ENCODE measurements around the gene SPATA24.
A peak's percentile ranks its signal among the peaks of the same experiment; 100 is the strongest.

SPATA24 gene

DNA sequence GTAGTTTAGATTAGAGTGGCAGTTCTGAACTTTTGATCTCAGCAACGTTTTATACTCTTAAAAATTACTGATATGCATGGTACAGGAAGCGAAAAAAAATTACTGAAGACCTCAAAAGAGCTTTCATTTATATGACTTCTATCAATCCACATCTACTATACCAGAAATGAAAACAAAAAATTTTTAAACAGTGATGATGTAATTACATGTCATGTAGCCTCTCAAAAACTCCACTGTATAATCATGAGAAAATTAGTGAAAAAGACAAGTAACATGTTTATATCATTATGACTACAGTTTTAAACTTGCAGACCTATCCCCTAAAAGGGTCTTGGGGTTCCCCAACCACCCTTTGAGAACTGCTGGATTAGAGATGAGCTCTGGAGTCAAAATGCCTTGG lies 26.1 kb upstream of the SPATA24 start:
- Histone ChIP-seq H3K27me3 (replicated peaks in 2 of 5; ENCODE audit: control insufficient read depth in 4 of 5, insufficient read depth in 5 of 5, low read length in 4 of 5) (no peaks in the 10 kb centered on the region), H3K4me1 (ENCODE audit: control extremely low read depth in 1 of 4, control insufficient read depth in 4 of 4, insufficient read depth in 4 of 4, low read length in 3 of 4) (peaks cover 0 to 10% (median 2%) of the 10 kb centered on the region in 4 experiments), H3K4me3 (ENCODE audit: control insufficient read depth in 1 of 7, extremely low read depth in 1 of 7, insufficient read depth in 4 of 7, low read depth in 2 of 7, low read length in 6 of 7) (no peak overlapping the region), H3K36me3 (ENCODE audit: control insufficient read depth in 4 of 4, insufficient read depth in 4 of 4, low read length in 3 of 4) (peaks cover 2 to 38% (median 10%) of the 10 kb centered on the region in 4 experiments), H3K9me3 (ENCODE audit: control extremely low read depth in 1 of 5, control insufficient read depth in 4 of 5, insufficient read depth in 2 of 5, low read depth in 1 of 5, low read length in 4 of 5) (no peaks in the 10 kb centered on the region), H3K27ac (ENCODE audit: insufficient read depth in 1 of 2, low read depth in 1 of 2, low read length in 2 of 2, poor library complexity in 1 of 2, severe bottlenecking in 2 of 2) (no peak overlapping the region)
- DNase-seq: no peak
- WGBS (ENCODE audit: insufficient coverage): no CpG with 5 or more reads among the region's 2 CpGs
- ChIA-PET CTCF (interaction anchor here (1.3 to 2.2 kb wide), 5 partner anchors 9 to 83 kb away, joined by 3 to 11 read pairs (median 5); partner anchors contain the start of gene STING1), POLR2A (interaction anchor here (0.9 kb wide), 1 partner anchor 9 kb away, joined by 3 read pairs; the partner anchor contains the start of gene DNAJC18)

DNA sequence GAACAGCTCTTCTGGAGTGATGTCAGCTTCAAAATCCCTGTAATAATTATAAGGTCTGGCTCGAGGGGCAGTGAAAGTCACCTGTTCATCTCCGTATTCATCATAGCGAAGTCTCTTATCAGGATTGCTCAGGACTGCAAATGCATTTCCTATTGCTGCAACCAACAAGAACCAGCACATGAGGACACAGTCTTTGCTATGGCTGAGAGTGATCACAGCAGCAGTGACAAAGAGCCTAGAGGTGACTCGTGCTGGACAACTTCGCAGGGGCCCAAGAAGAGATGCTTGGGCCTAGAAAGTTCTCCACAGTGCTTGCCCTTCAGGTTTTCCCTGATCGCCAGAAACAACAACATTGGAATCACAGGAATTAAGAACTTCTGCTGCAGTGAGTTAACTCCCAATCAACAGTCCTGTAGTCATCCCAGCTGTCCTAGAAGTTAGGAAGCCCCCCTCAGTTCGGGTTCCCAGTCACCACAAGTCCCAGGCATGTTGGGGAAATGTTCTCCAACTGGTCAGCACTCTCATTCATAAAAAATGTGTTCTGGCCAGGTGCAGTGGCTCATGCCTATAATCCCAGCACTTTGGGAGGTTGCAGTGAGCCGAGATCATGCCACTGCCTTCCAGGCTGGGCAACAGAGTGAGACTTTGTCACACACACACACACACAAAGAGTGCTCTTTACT lies 22.5 kb upstream of the SPATA24 start:
- Histone ChIP-seq H3K27ac (ENCODE audit: insufficient read depth in 1 of 2, low read depth in 1 of 2, low read length in 2 of 2, poor library complexity in 1 of 2, severe bottlenecking in 2 of 2) (no peak overlapping the region), H3K4me1 (ENCODE audit: control extremely low read depth in 1 of 4, control insufficient read depth in 4 of 4, insufficient read depth in 4 of 4, low read length in 3 of 4) (peaks cover 0 to 12% (median 4%) of the 10 kb centered on the region in 4 experiments), H3K9me3 (ENCODE audit: control extremely low read depth in 1 of 5, control insufficient read depth in 4 of 5, insufficient read depth in 2 of 5, low read depth in 1 of 5, low read length in 4 of 5) (no peaks in the 10 kb centered on the region), H3K36me3 (ENCODE audit: control insufficient read depth in 4 of 4, insufficient read depth in 4 of 4, low read length in 3 of 4) (peaks cover 2 to 36% (median 9%) of the 10 kb centered on the region in 4 experiments), H3K4me3 (ENCODE audit: control insufficient read depth in 1 of 7, extremely low read depth in 1 of 7, insufficient read depth in 4 of 7, low read depth in 2 of 7, low read length in 6 of 7) (no peak overlapping the region), H3K27me3 (replicated peaks in 2 of 5; ENCODE audit: control insufficient read depth in 4 of 5, insufficient read depth in 5 of 5, low read length in 4 of 5) (no peaks in the 10 kb centered on the region)
- WGBS (ENCODE audit: insufficient coverage): 43% methylated on average over 7 of the region's 8 CpGs
- DNase-seq: peak in 2 of 3 donors; percentile 49 to 67
- POLR2A ChIA-PET: no interaction called here
- CTCF ChIA-PET: interaction anchor here (0.5 to 17.0 kb wide), 7 partner anchors 9 to 141 kb away, joined by 3 to 359 read pairs (median 3); partner anchors contain the start of genes DNAJC18 and SMIM33

GRCh38 chr5:139425497-139425896 lies 21.6 kb upstream of the SPATA24 start:
- peaks cover 2 to 40% (median 13%) of the 10 kb centered on the region in 4 experiments for H3K36me3 ChIP-seq (ENCODE audit: control insufficient read depth in 4 of 4, insufficient read depth in 4 of 4, low read length in 3 of 4)
- no peaks in the 10 kb centered on the region for H3K9me3 ChIP-seq (ENCODE audit: control extremely low read depth in 1 of 5, control insufficient read depth in 4 of 5, insufficient read depth in 2 of 5, low read depth in 1 of 5, low read length in 4 of 5)
- H3K4me1 ChIP-seq (ENCODE audit: control extremely low read depth in 1 of 4, control insufficient read depth in 4 of 4, insufficient read depth in 4 of 4, low read length in 3 of 4): peaks cover 0 to 12% (median 4%) of the 10 kb centered on the region in 4 experiments
- no peak overlapping the region for H3K27ac ChIP-seq (ENCODE audit: insufficient read depth in 1 of 2, low read depth in 1 of 2, low read length in 2 of 2, poor library complexity in 1 of 2, severe bottlenecking in 2 of 2)
- H3K27me3 ChIP-seq (replicated peaks in 2 of 5; ENCODE audit: control insufficient read depth in 4 of 5, insufficient read depth in 5 of 5, low read length in 4 of 5): no peaks in the 10 kb centered on the region
- ChIA-PET POLR2A (no interaction called here), CTCF (interaction anchor here (1.0 to 17.0 kb wide), 8 partner anchors 10 to 89 kb away, joined by 3 to 359 read pairs (median 13); partner anchors contain the start of genes DNAJC18, SMIM33 and SPATA24)
- DNase-seq: no peak
- WGBS (ENCODE audit: insufficient coverage): 92% methylated on average over 5 of the region's 5 CpGs
- H3K4me3 ChIP-seq (ENCODE audit: control insufficient read depth in 1 of 7, extremely low read depth in 1 of 7, insufficient read depth in 4 of 7, low read depth in 2 of 7, low read length in 6 of 7): no peak overlapping the region

- ChIA-PET POLR2A (interaction anchor here (0.6 to 1.2 kb wide), 8 partner anchors 22 to 198 kb away, joined by 3 to 7 read pairs (median 3); partner anchors contain the start of genes STING1 and UBE2D2), CTCF (interaction anchor here (0.6 to 17.0 kb wide), 28 partner anchors 8 to 314 kb away, joined by 3 to 359 read pairs (median 6); partner anchors contain the start of genes DNAJC18, ECSCR, SMIM33 and STING1)
- 50% methylated on average over 1 of the region's 5 CpGs for WGBS (ENCODE audit: insufficient coverage)
- Histone ChIP-seq H3K27ac (ENCODE audit: insufficient read depth in 1 of 2, low read depth in 1 of 2, low read length in 2 of 2, poor library complexity in 1 of 2, severe bottlenecking in 2 of 2) (no peak overlapping the region), H3K4me1 (ENCODE audit: control extremely low read depth in 1 of 4, control insufficient read depth in 4 of 4, insufficient read depth in 4 of 4, low read length in 3 of 4) (peaks cover 0 to 28% (median 22%) of the 10 kb centered on the region in 4 experiments), H3K27me3 (replicated peaks in 2 of 5; ENCODE audit: control insufficient read depth in 4 of 5, insufficient read depth in 5 of 5, low read length in 4 of 5) (no peaks in the 10 kb centered on the region), H3K9me3 (ENCODE audit: control extremely low read depth in 1 of 5, control insufficient read depth in 4 of 5, insufficient read depth in 2 of 5, low read depth in 1 of 5, low read length in 4 of 5) (no peaks in the 10 kb centered on the region), H3K4me3 (ENCODE audit: control insufficient read depth in 1 of 7, extremely low read depth in 1 of 7, insufficient read depth in 4 of 7, low read depth in 2 of 7, low read length in 6 of 7) (no peak overlapping the region), H3K36me3 (ENCODE audit: control insufficient read depth in 4 of 4, insufficient read depth in 4 of 4, low read length in 3 of 4) (peaks cover 3 to 43% (median 21%) of the 10 kb centered on the region in 4 experiments)
- peak; percentile 77 to 90 (median 88) for DNase-seq
Measured at GRCh38 chr5:139422307-139422893, 18.5 kb upstream of the SPATA24 start.

DNA sequence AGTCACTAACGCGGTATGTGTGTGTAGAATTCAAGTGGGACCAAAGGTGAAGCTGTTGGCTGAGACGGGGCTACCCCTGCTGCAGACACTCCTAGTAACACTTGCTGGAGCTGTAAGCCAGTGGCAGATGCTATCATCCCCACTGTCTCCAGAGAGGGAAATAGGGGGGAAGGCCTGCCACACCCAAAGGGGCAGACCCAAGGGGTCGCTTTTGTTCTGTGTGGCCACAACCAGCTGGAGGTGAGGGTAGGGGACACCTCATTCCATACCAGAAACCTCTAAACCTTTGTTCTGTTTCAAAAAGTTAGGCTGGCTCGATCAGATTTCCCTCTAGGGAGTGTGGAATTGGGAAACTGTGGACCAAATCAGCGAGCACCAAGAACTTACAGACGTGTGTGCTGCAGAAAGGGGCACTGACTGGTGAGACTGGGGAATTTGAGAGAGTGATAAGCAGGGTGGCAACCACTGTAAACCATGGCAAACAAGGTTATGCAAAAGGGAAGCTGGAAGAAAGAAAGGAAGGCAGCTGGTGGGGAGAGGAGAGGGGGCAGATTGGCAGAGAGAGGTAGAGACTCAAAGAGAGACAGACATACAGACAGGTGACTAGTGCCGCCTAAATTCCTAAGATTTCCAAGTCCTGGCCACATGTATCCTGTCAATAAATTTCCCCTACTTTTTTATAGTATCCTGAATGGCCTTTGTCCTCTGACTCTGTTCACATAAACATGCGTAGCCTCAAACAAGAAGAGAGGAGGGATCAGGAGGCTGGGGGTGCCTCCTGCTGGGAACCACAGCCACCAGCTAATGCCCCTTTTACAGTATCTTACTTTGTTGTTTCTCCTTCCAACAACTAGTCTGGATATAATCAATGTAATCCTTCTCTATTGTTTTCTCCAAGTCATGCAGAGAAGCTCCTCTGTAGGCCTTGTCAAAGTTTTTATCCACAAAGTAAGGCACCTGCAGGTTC lies 15.6 kb upstream of the SPATA24 start:
- POLR2A ChIA-PET: interaction anchor here (0.6 to 1.4 kb wide), 3 partner anchors 94 to 147 kb away, joined by 3 to 4 read pairs (median 3); no protein-coding TSS in a partner anchor
- H3K4me3 ChIP-seq (ENCODE audit: control insufficient read depth in 1 of 7, extremely low read depth in 1 of 7, insufficient read depth in 4 of 7, low read depth in 2 of 7, low read length in 6 of 7): no peak overlapping the region
- no peaks in the 10 kb centered on the region for H3K27me3 ChIP-seq (replicated peaks in 2 of 5; ENCODE audit: control insufficient read depth in 4 of 5, insufficient read depth in 5 of 5, low read length in 4 of 5)
- no peaks in the 10 kb centered on the region for H3K9me3 ChIP-seq (ENCODE audit: control extremely low read depth in 1 of 5, control insufficient read depth in 4 of 5, insufficient read depth in 2 of 5, low read depth in 1 of 5, low read length in 4 of 5)
- peak in 2 of 3 donors; percentile 34 to 38 for DNase-seq
- 55% methylated on average over 5 of the region's 9 CpGs for WGBS (ENCODE audit: insufficient coverage)
- CTCF ChIA-PET: interaction anchor here (1.0 to 17.0 kb wide), 26 partner anchors 10 to 214 kb away, joined by 3 to 359 read pairs (median 5); partner anchors contain the start of genes DNAJC18, PROB1, SPATA24 and STING1
- H3K4me1 ChIP-seq (ENCODE audit: control extremely low read depth in 1 of 4, control insufficient read depth in 4 of 4, insufficient read depth in 4 of 4, low read length in 3 of 4): peaks cover 4 to 52% (median 37%) of the 10 kb centered on the region in 4 experiments
- H3K36me3 ChIP-seq (ENCODE audit: control insufficient read depth in 4 of 4, insufficient read depth in 4 of 4, low read length in 3 of 4): peaks cover 3 to 33% (median 17%) of the 10 kb centered on the region in 4 experiments
- H3K27ac ChIP-seq (ENCODE audit: insufficient read depth in 1 of 2, low read depth in 1 of 2, low read length in 2 of 2, poor library complexity in 1 of 2, severe bottlenecking in 2 of 2): no peak overlapping the region

GRCh38 chr5:139418793-139419192 lies 14.9 kb upstream of the SPATA24 start:
- Histone ChIP-seq H3K36me3 (ENCODE audit: control insufficient read depth in 4 of 4, insufficient read depth in 4 of 4, low read length in 3 of 4) (peaks cover 3 to 29% (median 15%) of the 10 kb centered on the region in 4 experiments), H3K9me3 (ENCODE audit: control extremely low read depth in 1 of 5, control insufficient read depth in 4 of 5, insufficient read depth in 2 of 5, low read depth in 1 of 5, low read length in 4 of 5) (no peaks in the 10 kb centered on the region), H3K4me3 (ENCODE audit: control insufficient read depth in 1 of 7, extremely low read depth in 1 of 7, insufficient read depth in 4 of 7, low read depth in 2 of 7, low read length in 6 of 7) (no peak overlapping the region), H3K27ac (ENCODE audit: insufficient read depth in 1 of 2, low read depth in 1 of 2, low read length in 2 of 2, poor library complexity in 1 of 2, severe bottlenecking in 2 of 2) (no peak overlapping the region), H3K4me1 (ENCODE audit: control extremely low read depth in 1 of 4, control insufficient read depth in 4 of 4, insufficient read depth in 4 of 4, low read length in 3 of 4) (peaks cover 4 to 49% (median 37%) of the 10 kb centered on the region in 4 experiments), H3K27me3 (replicated peaks in 2 of 5; ENCODE audit: control insufficient read depth in 4 of 5, insufficient read depth in 5 of 5, low read length in 4 of 5) (no peaks in the 10 kb centered on the region)
- CTCF ChIA-PET: interaction anchor here (1.0 to 17.0 kb wide), 13 partner anchors 9 to 131 kb away, joined by 3 to 359 read pairs (median 6); partner anchors contain the start of genes DNAJC18 and PROB1
- no peak for DNase-seq
- 100% methylated on average over 1 of the region's 1 CpG for WGBS (ENCODE audit: insufficient coverage)
- POLR2A ChIA-PET: interaction anchor here (1.4 kb wide), 1 partner anchor 95 kb away, joined by 4 read pairs; no protein-coding TSS in a partner anchor

Measured in common myeloid progenitor, CD34-positive (primary cell).